Cerebellar cortex (tissue), 1 donor: ENCODE measurements around the gene AKAP12.
"Not testable (repeated sequence)": the region's sequence is repeated elsewhere in the genome, so short reads cannot be mapped to it uniquely, and the experiment has no call there.

Source experiments
- DNase-seq: peaks from one replicate; pipeline ENCODE4 v3.0.0-alpha.2; 2015; ENCODE audit warnings: low spot score

Gene AKAP12

GRCh38 chr6:151382631-151383030 lies 142.9 kb downstream of the AKAP12 start:
- not testable (repeated sequence) for DNase-seq

GRCh38 chr6:151384151-151384550 lies 144.4 kb downstream of the AKAP12 start:
- no peak for DNase-seq

GRCh38 chr6:151385177-151385576 lies 145.4 kb downstream of the AKAP12 start:
- DNase-seq: no peak

GRCh38 chr6:151387175-151387970 lies 147.6 kb downstream of the AKAP12 start:
- DNase-seq: no peak

- DNase-seq: no peak
Measured at GRCh38 chr6:151388236-151388635, 148.5 kb downstream of the AKAP12 start.

- no peak for DNase-seq
Measured at GRCh38 chr6:151388997-151389617, 149.3 kb downstream of the AKAP12 start.

- peak; percentile 59 for DNase-seq
Measured at GRCh38 chr6:151389618-151390275, 150.0 kb downstream of the AKAP12 start.

- DNase-seq: peak; percentile 98
Measured at GRCh38 chr6:151390276-151390850, 150.6 kb downstream of the AKAP12 start.

- DNase-seq: peak; percentile 55
Measured at GRCh38 chr6:151390851-151391470, 151.2 kb downstream of the AKAP12 start.

GRCh38 chr6:151391471-151392413 lies 152.0 kb downstream of the AKAP12 start, which contains the start of gene ZBTB2:
Gene ZBTB2 (minus strand): TSS chr6:151391559. CDS start chr6:151373637, 17,922 bp downstream.
- peak; percentile 62 for DNase-seq

GRCh38 chr6:151392427-151392826 lies 152.7 kb downstream of the AKAP12 start:
- DNase-seq: no peak

GRCh38 chr6:151393410-151393809 lies 153.6 kb downstream of the AKAP12 start:
- no peak for DNase-seq

- no peak for DNase-seq
Measured at GRCh38 chr6:151399679-151400078, 159.9 kb downstream of the AKAP12 start.

- DNase-seq: no peak
Measured at GRCh38 chr6:151400473-151400872, 160.7 kb downstream of the AKAP12 start.

GRCh38 chr6:151402228-151402627 lies 162.5 kb downstream of the AKAP12 start:
- no peak for DNase-seq

GRCh38 chr6:151403919-151404308 lies 164.1 kb downstream of the AKAP12 start:
- no peak for DNase-seq
